ENCODE data around the gene NUP93. TPM values are rescaled to one million over a fixed set of nuclear protein-coding genes. Genes with fewer than 3 reads are reported as not detected.

The NUP93 gene
- polyA plus RNA-seq, 1 donor from 2014 or later: 237 TPM

GRCh38 chr16:56726926-56727325 is 3.0 kb upstream of the NUP93 start:
- H3K9ac ChIP-seq (ENCODE audit: low read length): no peak overlapping the region
- H3K36me3 ChIP-seq (ENCODE audit: insufficient read depth, low read length): no peaks in the 10 kb centered on the region
- no peaks in the 10 kb centered on the region for H3K9me2 ChIP-seq (ENCODE audit: insufficient read depth, low read length)
- peaks cover 17% of the 10 kb centered on the region for H3K79me2 ChIP-seq (replicated peaks; ENCODE audit: insufficient read depth, low read length)
- H2AFZ ChIP-seq (ENCODE audit: low read depth, low read length): no peak overlapping the region
- H3K4me2 ChIP-seq (ENCODE audit: low read length): no peak overlapping the region
- TF ChIP-seq EZH2 (IDR thresholded peaks at IDR 0.05; ENCODE audit: borderline replicate concordance, insufficient read depth, low read length, poor library complexity, severe bottlenecking): no peak
- TF ChIP-seq CTCF (IDR thresholded peaks at IDR 0.05; ENCODE audit: poor library complexity, severe bottlenecking): no peak
- no peak for TF ChIP-seq POLR2AphosphoS5 (IDR thresholded peaks at IDR 0.05)
- no peak for TF ChIP-seq TAF1 (IDR thresholded peaks at IDR 0.05; ENCODE audit: low read depth)
- TF ChIP-seq REST (IDR thresholded peaks at IDR 0.05; ENCODE audit: borderline replicate concordance): no peak
- TF ChIP-seq SMC3 (conservative IDR thresholded peaks at IDR 0.05; ENCODE audit: poor library complexity): no peak
- no peak for TF ChIP-seq RAD21 (conservative IDR thresholded peaks at IDR 0.05)
- TF ChIP-seq EP300 (conservative IDR thresholded peaks at IDR 0.05; ENCODE audit: poor library complexity, severe bottlenecking): no peak
- no peak for TF ChIP-seq MXI1 (conservative IDR thresholded peaks at IDR 0.05; ENCODE audit: poor library complexity, severe bottlenecking)
- H4K20me1 ChIP-seq (ENCODE audit: insufficient read depth): no peaks in the 10 kb centered on the region
- peaks cover 5% of the 10 kb centered on the region for H3K9me3 ChIP-seq (ENCODE audit: low read length)
- no peak overlapping the region for H3K4me3 ChIP-seq (ENCODE audit: low read length)
- H3F3A ChIP-seq (ENCODE audit: insufficient read depth, low read length, poor library complexity, severe bottlenecking): no peaks in the 10 kb centered on the region
- H3K27me3 ChIP-seq (ENCODE audit: insufficient read depth, low read depth, low read length): no peaks in the 10 kb centered on the region
- H3K27ac ChIP-seq (ENCODE audit: low read length): no peak overlapping the region

GRCh38 chr16:56728027-56728426 is 1.9 kb upstream of the NUP93 start:
- Histone ChIP-seq H3K4me3 (ENCODE audit: low read length) (no peak overlapping the region), H3K9me3 (ENCODE audit: low read length) (no peaks in the 10 kb centered on the region), H3K27me3 (ENCODE audit: insufficient read depth, low read depth, low read length) (no peaks in the 10 kb centered on the region), H2AFZ (ENCODE audit: low read depth, low read length) (no peak overlapping the region), H3K27ac (ENCODE audit: low read length) (no peak overlapping the region), H3K79me2 (replicated peaks; ENCODE audit: insufficient read depth, low read length) (peaks cover 27% of the 10 kb centered on the region), H4K20me1 (ENCODE audit: insufficient read depth) (no peaks in the 10 kb centered on the region), H3K36me3 (ENCODE audit: insufficient read depth, low read length) (no peaks in the 10 kb centered on the region), H3K9me2 (ENCODE audit: insufficient read depth, low read length) (no peaks in the 10 kb centered on the region), H3K4me2 (ENCODE audit: low read length) (no peak overlapping the region), H3K9ac (ENCODE audit: low read length) (no peak overlapping the region), H3F3A (ENCODE audit: insufficient read depth, low read length, poor library complexity, severe bottlenecking) (no peaks in the 10 kb centered on the region)
- no peak for TF ChIP-seq EZH2 (IDR thresholded peaks at IDR 0.05; ENCODE audit: borderline replicate concordance, insufficient read depth, low read length, poor library complexity, severe bottlenecking)
